Activated naive CD4-positive, alpha-beta T cell treated with Interleukin-2 at 50 U/mL for 16 hours (primary cell): ENCODE data around the gene PALLD.

Source experiments
- DNase-seq: peaks from one replicate; pipeline ENCODE4 v3.0.0-alpha.2; 2020

Gene PALLD

GRCh38 chr4:168882650-168883233 is 385.9 kb downstream of the PALLD start:
- DNase-seq = no peak

GRCh38 chr4:168883513-168883912 is 386.7 kb downstream of the PALLD start:
- DNase-seq = no peak

GRCh38 chr4:168884251-168885124 is 387.6 kb downstream of the PALLD start:
- DNase-seq = no peak

- no peak for DNase-seq
Observed at GRCh38 chr4:168885400-168885799, 388.5 kb downstream of the PALLD start.

GRCh38 chr4:168886351-168886750 is 389.5 kb downstream of the PALLD start:
- DNase-seq = no peak

- DNase-seq = no peak
Observed at GRCh38 chr4:168887809-168888208, 391.0 kb downstream of the PALLD start.

- DNase-seq = no peak
Observed at GRCh38 chr4:168888715-168889215, 391.9 kb downstream of the PALLD start.

- no peak for DNase-seq
Observed at GRCh38 chr4:168891086-168891485, 394.2 kb downstream of the PALLD start.

GRCh38 chr4:168891688-168892087 is 394.8 kb downstream of the PALLD start:
- no peak for DNase-seq

GRCh38 chr4:168892475-168892874 is 395.6 kb downstream of the PALLD start:
- DNase-seq = no peak

GRCh38 chr4:168893205-168893604 is 396.4 kb downstream of the PALLD start:
- no peak for DNase-seq

GRCh38 chr4:168893807-168894206 is 397.0 kb downstream of the PALLD start:
- DNase-seq = no peak

- DNase-seq = no peak
Observed at GRCh38 chr4:168900080-168900479, 403.2 kb downstream of the PALLD start.

GRCh38 chr4:168907119-168907698 is 410.4 kb downstream of the PALLD start:
- no peak for DNase-seq

- no peak for DNase-seq
Observed at GRCh38 chr4:168908093-168908492, 411.2 kb downstream of the PALLD start.

- DNase-seq = no peak
Observed at GRCh38 chr4:168908851-168909273, 412.0 kb downstream of the PALLD start.

GRCh38 chr4:168914095-168914494 is 417.2 kb downstream of the PALLD start:
- no peak for DNase-seq

GRCh38 chr4:168917138-168917779 is 420.4 kb downstream of the PALLD start:
- DNase-seq = no peak

GRCh38 chr4:168919706-168920324 is 423.0 kb downstream of the PALLD start:
- DNase-seq = no peak

GRCh38 chr4:168920441-168921065 is 423.7 kb downstream of the PALLD start:
- no peak for DNase-seq

- peak; percentile 35 for DNase-seq
Observed at GRCh38 chr4:168923526-168924194, 426.8 kb downstream of the PALLD start.

- no peak for DNase-seq
Observed at GRCh38 chr4:168924667-168925066, 427.8 kb downstream of the PALLD start.
